ENCODE measurements around the gene KNCN.

Gene KNCN

DNA sequence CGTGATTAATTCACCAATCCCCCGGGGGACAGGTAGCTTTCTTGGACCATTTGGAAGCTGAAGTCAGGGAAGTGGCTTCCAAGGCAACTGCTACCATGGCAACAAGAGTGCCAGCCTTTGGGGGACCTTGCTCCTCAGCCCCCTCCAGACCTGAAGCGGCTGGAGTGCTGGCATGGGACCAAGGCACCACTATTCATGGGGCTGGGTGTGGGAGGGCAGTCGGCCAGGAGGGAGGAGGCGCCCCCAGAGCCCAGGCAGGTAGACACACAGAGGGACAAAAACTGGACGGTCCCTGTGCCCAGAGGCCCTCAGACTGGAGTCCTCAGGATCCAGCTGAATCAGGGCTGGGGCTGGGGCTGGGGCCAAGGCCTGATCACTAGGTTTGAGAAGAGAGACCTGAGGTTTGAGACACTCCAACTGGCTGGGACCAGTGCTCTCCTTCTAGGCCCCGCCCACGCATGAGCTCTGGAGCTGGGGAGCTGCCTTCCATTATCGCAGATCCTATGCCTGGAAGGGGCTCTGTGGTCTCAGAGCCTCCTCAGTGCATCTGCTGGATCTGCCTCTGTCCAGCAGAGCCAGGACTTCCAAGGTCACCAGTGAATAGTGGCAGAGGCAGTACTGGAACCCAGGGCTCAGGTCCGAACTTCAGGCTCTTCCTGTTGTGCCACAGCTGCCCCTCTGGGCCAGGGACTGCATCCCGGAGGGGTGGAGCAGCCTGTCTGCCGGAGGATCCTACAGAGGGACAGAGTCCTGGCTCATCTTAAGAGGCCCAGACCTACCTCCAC, 3.3 kb upstream of the KNCN start:
- ATAC-seq = no peak
- no peak overlapping the region for H3K4me3 Mint-ChIP-seq
- DNase-seq (ENCODE audit: low spot score in 2 of 2) = no peak
- H3K27ac Mint-ChIP-seq = peak overlapping the region; percentile 61
- peaks cover 26% of the 10 kb centered on the region for H3K36me3 Mint-ChIP-seq
- no peaks in the 10 kb centered on the region for H3K9me3 Mint-ChIP-seq
- peaks cover 21% of the 10 kb centered on the region for H3K4me1 Mint-ChIP-seq

DNA sequence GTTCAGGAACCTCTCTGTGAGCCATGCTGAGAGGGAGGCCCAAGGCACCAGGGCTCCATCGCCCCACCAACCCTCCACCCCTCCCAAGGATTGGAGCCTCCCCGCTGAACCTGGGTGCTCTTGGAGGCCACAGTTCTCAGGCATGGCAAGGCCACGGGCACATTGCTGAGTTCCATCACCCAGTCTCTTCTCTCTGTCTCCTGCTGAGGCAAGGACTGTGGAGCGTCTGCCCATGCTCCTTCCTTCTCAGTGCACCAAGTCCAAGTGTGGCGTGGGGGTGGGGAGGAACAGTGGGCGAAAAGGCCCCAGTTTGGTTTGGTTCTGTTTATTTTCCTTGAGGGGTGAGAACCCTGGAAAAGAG, 2.8 kb upstream of the KNCN start:
- no peaks in the 10 kb centered on the region for H3K9me3 Mint-ChIP-seq
- peaks cover 27% of the 10 kb centered on the region for H3K4me1 Mint-ChIP-seq
- DNase-seq (ENCODE audit: low spot score in 2 of 2) (no peak), ATAC-seq (no peak)
- peaks cover 27% of the 10 kb centered on the region for H3K36me3 Mint-ChIP-seq
- H3K27ac Mint-ChIP-seq = peak overlapping the region; percentile 61
- H3K4me3 Mint-ChIP-seq = no peak overlapping the region

DNA sequence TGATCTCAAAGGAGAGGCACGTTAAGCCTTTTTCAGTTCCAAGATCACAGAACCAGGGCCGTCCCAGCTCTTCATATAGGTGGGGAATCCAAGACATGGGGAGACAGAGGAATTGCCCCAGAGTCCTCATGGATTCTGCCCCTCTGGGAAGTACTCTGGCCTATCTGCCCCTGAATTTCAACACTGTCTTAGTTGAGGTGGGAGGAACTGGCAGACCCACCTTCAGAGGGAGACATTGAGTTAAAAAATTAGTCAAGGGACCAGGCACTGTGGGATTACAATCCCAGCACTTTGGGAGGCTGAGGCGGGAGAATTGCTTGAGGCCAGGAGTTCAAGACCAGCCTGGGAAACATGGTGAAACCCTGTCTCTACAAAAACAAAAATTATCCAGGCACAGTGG, 2.1 kb upstream of the KNCN start:
- Mint-ChIP-seq H3K27ac (peak overlapping the region; percentile 37), H3K36me3 (peaks cover 21% of the 10 kb centered on the region), H3K4me3 (no peak overlapping the region), H3K4me1 (peaks cover 30% of the 10 kb centered on the region), H3K9me3 (no peaks in the 10 kb centered on the region)
- ATAC-seq (no peak), DNase-seq (ENCODE audit: low spot score in 2 of 2) (no peak)

DNA sequence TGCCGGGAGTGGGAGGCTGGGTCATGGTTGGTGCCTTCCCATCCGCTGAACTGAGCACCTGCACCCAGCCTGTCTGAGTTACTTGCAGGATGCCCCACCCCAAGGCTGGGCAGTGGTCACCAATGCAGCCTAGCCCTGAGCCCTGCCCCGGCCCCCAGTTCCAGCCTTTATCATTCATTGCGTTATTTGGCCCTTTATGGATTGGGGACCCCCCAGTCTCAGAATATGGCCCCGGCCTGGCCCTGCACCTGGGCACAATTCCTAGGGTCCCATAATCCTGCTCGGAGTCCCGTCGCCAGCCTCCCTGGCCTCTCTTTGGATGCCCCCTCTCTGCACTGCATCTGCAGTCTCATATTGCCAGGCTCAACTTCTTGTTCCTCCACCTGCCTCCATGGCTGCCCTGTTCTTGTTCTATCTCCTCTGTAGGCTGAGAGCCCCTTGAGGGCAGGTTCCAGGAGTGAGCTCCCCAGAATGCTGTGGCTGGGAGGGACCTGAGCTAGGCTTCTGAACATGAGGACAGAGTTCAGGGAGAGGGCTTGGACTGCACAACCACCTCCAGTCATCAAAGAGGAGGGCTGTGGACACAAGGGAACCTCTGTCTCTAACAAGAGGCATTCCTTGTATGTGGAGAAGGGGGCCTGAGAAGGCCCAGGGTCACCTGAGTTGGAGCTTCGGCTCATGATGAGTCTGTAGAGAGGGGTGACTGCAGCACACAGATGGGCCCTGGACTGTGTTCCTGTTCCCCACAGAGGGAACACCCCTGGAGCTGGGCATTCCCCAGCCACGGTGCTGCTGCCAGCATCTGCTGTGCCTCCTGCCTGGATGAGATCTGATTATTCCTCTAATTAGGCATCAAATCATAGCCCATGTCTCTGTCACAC, 1.1 kb upstream of the KNCN start:
- Mint-ChIP-seq H3K4me3 (no peak overlapping the region), H3K27ac (peak overlapping the region; percentile 95), H3K4me1 (peaks cover 30% of the 10 kb centered on the region), H3K9me3 (no peaks in the 10 kb centered on the region), H3K36me3 (peaks cover 12% of the 10 kb centered on the region)
- ATAC-seq (no peak), DNase-seq (ENCODE audit: low spot score in 2 of 2) (no peak)

DNA sequence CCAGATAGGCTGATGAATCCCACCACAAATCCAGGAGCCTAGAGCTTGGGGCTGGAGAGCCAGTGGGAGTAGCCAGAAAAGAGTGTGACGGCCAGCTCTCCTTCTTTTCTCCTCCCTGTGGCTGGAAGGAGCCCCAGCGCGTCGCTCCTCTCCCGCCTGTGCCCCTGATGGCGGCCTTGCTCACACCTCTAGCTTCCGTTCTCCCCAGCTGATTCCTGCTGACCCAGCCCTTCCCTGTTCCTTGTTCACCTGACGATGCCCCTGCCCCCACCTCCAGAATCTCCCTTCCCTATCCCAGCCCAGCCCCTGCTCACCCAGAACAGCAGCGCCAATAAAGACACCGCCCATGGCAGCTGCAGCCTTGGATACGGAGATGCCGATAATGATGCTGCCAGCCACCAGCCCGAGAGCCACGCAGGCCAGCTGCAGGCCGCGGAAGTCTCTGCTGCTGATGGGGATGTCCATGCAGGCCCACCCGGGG, 656 bp downstream of the KNCN start:
- DNase-seq (ENCODE audit: low spot score in 2 of 2) = no peak
- Mint-ChIP-seq H3K4me3 (no peak overlapping the region), H3K4me1 (peaks cover 23% of the 10 kb centered on the region), H3K27ac (peak overlapping the region; percentile 95), H3K36me3 (peaks cover 10% of the 10 kb centered on the region), H3K9me3 (no peaks in the 10 kb centered on the region)
- ATAC-seq = no peak

DNA sequence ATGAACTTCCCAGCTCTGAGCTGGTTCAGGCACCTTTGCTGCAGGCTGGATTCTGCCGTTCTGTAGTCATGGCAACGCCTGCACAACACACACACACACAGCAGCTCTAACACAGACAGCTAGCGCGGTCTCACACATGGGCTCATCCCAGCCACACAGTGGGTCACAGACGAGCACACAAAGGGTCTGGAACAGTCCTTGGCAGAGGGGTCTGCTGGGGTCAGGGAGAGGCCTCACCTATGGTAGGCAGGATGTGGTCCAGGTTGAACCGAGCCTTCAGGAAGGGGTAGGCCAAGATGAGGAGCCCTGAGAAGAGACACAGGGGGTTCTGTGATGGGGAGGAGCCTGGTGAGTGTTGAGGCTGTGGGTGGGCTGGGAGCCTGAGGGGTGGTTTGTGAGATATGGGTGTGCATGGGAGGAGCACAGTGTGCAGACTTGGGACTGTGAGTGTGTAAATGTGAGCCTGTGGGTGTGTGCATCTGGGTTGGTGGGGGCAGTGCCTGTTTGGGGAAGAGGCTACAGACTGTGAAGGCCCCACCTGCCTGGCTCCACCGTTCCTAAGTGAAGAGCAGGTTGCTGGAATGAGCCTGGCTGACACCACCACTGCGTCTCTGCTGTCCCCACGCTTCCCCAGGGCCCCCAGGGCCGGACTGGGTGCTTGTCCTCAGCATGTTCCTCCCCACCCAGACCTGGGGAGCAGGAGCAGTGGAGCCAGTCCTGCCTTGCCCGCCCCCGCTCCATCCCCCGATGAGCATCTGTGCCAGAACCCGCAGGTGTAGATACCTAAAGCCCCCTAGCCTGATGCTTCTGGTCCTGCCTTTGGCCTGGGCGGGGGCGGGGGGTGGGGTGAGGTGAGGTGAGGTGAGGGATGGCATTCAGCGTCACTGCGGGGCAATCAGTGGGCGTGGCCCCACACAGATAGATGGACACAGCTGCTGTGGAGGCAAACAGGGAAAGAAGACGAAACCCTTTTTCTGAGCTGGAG, 1.5 kb downstream of the KNCN start:
- peak overlapping the region; percentile 95 for H3K27ac Mint-ChIP-seq
- peak; percentile 91 for ATAC-seq

DNA sequence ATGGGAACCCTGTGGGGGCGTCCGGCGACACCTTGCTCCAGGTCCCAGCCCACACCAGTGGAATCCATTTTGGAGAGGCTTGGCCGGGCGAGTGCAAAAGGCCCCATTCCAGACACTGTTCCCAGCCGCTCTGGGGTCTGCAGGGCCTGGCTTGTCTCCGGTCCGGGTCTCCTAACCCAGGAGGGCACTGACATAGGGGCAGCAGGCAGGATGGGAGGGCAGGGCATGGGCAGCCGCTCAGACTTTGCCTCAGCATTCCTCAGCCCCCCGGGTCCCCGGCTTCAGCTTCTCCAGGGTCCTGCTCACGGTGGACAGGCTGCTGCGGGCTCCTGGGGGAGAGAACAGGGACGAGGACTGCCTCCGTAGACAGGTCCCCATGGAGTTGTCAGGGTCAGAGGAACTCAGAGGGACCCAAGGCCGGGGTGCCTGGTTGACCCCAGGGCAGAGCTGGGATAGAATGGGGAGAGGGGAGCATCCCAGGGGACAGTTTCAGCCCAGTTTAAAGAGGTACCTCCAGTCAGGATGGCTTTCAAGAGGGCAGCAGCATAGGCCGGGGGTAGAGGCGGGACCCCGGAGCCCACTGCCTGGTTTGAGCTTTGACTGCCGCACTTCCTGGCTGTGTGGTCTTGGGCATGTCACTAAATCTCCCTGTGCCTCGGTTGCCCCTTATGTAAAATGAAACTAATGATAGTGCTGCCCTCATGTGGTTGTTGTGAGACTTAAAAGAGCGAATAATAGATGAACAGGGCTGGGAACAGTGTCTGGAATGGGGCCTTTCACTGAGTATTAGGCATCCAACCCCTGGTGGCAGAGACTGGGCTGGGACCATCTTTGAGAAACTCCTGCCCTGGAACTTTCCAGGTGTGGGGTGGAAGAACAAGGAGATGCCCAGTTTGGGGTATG, 3.7 kb downstream of the KNCN start:
- no peak for DNase-seq (ENCODE audit: low spot score in 2 of 2)
- Mint-ChIP-seq H3K4me3 (no peak overlapping the region), H3K36me3 (peaks cover 10% of the 10 kb centered on the region), H3K4me1 (peaks cover 38% of the 10 kb centered on the region), H3K9me3 (no peaks in the 10 kb centered on the region), H3K27ac (peak overlapping the region; percentile 95)
- peak; percentile 27 for ATAC-seq

More for the DNA sequence above, 1.5 kb downstream of the KNCN start:
- peak overlapping the region; percentile 28 for H3K4me3 Mint-ChIP-seq
- no peaks in the 10 kb centered on the region for H3K9me3 Mint-ChIP-seq
- peaks cover 28% of the 10 kb centered on the region for H3K4me1 Mint-ChIP-seq
- peaks cover 10% of the 10 kb centered on the region for H3K36me3 Mint-ChIP-seq
- DNase-seq (ENCODE audit: low spot score in 2 of 2) = peak; percentile 30 to 66

DNA sequence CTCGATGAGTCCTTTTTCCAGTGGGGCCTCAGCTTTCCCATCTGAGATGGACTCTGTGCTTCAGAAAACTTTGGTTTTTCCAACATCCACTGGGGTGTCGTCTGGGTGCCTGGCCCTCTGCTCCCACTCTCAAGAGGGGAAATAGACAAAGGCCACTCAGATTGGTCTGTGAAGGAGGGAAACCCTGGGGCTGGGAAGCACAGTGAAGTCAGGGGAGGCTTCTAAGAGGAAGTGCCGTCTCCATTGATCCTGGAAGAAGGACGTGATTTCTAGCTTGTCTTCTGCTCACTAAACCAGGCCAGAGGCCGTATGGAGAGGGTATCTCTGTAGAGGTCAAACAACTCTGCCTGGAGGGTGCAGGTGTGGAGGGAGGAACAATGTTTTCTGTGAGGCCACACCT, 5.2 kb downstream of the KNCN start:
- Mint-ChIP-seq H3K27ac (no peak overlapping the region), H3K36me3 (peaks cover 10% of the 10 kb centered on the region)
- no peak for ATAC-seq

DNA sequence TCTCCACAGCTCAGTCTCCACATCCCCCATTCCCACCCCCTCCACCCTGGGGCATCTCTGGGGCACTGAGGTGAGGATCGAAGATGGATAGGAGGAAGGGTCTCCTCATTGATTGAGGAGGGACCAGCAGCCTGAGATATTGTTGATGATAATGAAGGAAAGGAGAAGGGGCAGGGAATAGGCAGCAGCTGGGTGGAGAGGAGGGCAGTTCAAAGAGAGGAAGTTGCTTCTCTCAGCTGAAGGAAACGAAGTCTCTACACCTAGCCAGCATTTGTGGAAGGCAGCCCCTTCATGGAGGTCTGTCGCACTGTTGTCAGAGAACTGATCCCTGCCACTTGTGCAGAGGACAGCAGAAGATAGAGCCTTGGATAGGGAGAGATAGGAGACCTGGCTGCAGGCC, 5.7 kb downstream of the KNCN start:
- H3K4me1 Mint-ChIP-seq = peaks cover 35% of the 10 kb centered on the region
- H3K4me3 Mint-ChIP-seq = no peak overlapping the region
- peaks cover 10% of the 10 kb centered on the region for H3K36me3 Mint-ChIP-seq
- H3K9me3 Mint-ChIP-seq = no peaks in the 10 kb centered on the region
- DNase-seq (ENCODE audit: low spot score in 2 of 2) (no peak), ATAC-seq (no peak)
- no peak overlapping the region for H3K27ac Mint-ChIP-seq

More for the DNA sequence above, 5.2 kb downstream of the KNCN start:
- no peaks in the 10 kb centered on the region for H3K9me3 Mint-ChIP-seq
- no peak for DNase-seq (ENCODE audit: low spot score in 2 of 2)
- H3K4me3 Mint-ChIP-seq = no peak overlapping the region
- peaks cover 38% of the 10 kb centered on the region for H3K4me1 Mint-ChIP-seq

DNA sequence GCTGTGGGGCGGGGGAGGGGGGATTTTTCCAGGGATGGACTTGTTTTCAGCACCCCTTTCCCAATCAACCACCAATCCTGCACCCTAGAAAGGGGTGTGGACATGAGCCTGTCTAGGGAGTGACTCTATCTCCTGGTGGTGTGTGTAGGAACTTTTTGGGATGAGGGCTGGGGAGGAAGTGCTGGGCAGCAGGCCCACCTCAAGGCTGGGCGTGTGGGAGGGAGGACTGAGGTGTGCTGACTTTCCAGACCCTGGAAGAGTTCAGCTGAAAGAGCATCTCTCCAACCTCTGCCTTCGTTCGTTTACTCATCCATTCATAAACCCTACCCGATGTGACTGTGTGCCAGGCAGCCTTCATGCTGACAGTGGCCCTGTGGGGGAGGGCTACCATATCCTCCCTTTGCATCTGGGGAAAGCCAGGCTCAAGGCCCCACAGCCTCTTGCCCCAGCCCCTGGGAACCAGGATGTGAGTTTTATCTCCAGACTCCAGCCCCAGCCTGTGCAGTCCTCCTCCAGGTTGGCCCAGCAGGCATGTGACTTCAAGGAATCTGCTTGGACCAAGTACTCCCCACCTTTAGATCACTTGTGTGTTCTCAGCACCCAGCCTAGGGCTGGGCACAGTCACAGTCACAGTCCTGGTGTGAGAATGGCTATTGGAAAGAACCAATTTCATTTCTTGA, 6.7 kb downstream of the KNCN start:
- Mint-ChIP-seq H3K36me3 (peaks cover 6% of the 10 kb centered on the region), H3K4me1 (peaks cover 24% of the 10 kb centered on the region), H3K4me3 (no peak overlapping the region), H3K9me3 (no peaks in the 10 kb centered on the region), H3K27ac (no peak overlapping the region)
- DNase-seq (ENCODE audit: low spot score in 2 of 2) (no peak), ATAC-seq (no peak)

DNA sequence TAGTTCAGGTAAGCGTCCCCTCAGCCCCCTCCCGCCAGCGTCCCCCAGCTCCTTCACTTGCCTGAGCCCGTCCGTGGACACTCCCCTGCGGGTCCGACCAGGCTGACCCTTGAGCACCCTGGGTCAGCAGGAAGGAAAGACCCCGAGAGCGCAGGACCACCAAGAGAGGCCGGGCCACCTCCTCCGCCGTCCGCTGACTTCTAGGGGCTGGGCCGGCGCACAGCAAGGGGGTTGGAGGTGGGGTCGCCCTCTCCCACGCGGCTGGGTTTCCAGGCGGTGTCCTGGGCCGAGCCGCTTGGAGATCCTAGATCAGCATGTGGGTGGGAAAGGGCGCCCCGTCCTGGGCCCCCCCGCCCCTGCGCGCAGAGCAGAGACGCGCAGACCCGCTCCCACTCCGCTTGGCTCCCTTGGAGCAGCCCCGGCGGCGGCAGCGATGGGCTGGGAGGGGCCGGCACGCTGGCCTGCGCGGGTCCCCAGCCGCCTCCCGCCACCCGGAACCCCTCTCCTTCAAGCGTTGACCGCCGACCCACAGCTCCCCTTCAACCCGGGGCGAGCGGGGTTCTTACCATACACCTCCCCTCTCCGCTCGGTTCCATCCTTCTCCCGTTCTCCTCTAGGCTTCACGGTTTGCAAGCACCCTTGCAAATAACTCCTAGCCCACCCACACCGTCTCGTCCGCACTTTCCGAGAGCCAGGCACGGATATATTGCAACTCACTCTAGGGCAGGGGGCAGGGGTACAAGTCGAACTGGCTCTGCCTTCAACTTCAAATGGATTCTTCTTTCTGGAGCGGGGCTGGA, 7.5 kb downstream of the KNCN start:
- Mint-ChIP-seq H3K27ac (no peak overlapping the region), H3K4me1 (peaks cover 17% of the 10 kb centered on the region), H3K9me3 (no peaks in the 10 kb centered on the region), H3K36me3 (no peaks in the 10 kb centered on the region), H3K4me3 (no peak overlapping the region)
- DNase-seq (ENCODE audit: low spot score in 2 of 2) = no peak
- ATAC-seq = no peak

DNA sequence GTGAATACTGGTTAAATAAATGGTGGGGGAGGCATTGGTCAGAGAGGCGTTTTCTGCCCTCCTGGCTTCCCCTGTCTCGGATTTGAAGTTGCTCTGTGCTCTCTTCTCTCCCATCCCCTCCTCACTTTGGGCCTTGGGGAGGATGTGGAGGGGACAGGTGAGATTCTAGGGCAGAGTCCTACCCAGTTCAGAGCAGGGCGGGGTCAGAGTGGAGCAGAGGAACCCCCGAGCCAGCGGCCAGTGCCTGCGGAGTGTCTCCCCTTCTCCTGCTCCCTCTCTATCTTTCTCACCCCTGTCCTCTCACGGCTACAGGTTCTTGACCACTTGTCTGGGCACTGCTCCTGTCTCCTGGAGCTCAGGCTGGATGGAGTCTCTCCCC, 8.1 kb downstream of the KNCN start:
- ATAC-seq (no peak), DNase-seq (ENCODE audit: low spot score in 2 of 2) (no peak)
- no peaks in the 10 kb centered on the region for H3K9me3 Mint-ChIP-seq
- no peaks in the 10 kb centered on the region for H3K36me3 Mint-ChIP-seq
- H3K27ac Mint-ChIP-seq = no peak overlapping the region
- H3K4me3 Mint-ChIP-seq = no peak overlapping the region
- peaks cover 17% of the 10 kb centered on the region for H3K4me1 Mint-ChIP-seq

DNA sequence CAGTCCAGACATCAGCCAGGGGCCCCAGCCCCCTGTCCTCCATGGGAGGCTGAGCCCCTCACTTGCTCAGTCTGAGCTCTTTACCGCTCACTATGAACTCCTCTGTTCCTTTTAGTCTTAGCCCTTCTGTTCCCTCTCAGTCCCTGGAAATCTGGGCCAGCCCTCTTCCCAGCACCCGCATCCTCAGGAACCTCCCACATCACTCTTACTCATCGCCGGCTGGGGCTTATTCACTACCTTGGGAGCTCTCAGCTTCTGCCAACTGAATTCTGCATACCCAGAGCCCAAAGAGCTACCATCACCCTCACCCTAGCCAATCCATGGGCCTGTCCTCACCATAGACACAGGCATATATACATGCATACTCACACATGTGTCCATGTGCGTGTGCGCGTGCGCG, 11.5 kb downstream of the KNCN start:
- H3K9me3 Mint-ChIP-seq = no peaks in the 10 kb centered on the region
- H3K4me3 Mint-ChIP-seq = no peak overlapping the region
- H3K36me3 Mint-ChIP-seq = no peaks in the 10 kb centered on the region
- no peak overlapping the region for H3K27ac Mint-ChIP-seq
- ATAC-seq = no peak
- peaks cover 11% of the 10 kb centered on the region for H3K4me1 Mint-ChIP-seq
- DNase-seq (ENCODE audit: low spot score in 2 of 2) = no peak
